Tibial artery (tissue), 4 donors: ENCODE measurements around the gene POR.
"Not testable (repeated sequence)": the region's sequence is repeated elsewhere in the genome, so short reads cannot be mapped to it uniquely, and the experiment has no call there.

ENCODE experiments used
- DNase-seq, 2 donors: peaks; one replicate each; pipeline ENCODE4 v3.0.0-alpha.2; 2019
- H3K27ac ChIP-seq, 2 donors: fragments of 200-600 bp; sonication (generic) in 1 of 2; 1 replicate in 1 of 2; 2 replicates in 1 of 2; pipeline ENCODE4 v1.5.1; 2018 to 2019; ENCODE audit warnings: mild to moderate bottlenecking in 1 of 2
- H3K27me3 ChIP-seq, 2 donors: fragments of 200-600 bp; sonication (generic) in 1 of 2; one replicate each; pipeline versions ENCODE4 v1.5.1 to v1.6.0; 2016 to 2019
- H3K36me3 ChIP-seq, 3 donors: fragments of 200-600 bp; sonication (generic) in 2 of 3; one replicate each; pipeline ENCODE4 v1.5.1; 2016 to 2019; ENCODE audit warnings: mild to moderate bottlenecking in 2 of 3
- H3K4me1 ChIP-seq, 4 donors: fragments of 200-600 bp; sonication (generic) in 2 of 4; 1 replicate in 3 of 4; 2 replicates in 1 of 4; pipeline ENCODE4 v1.5.1; 2016 to 2019
- H3K4me3 ChIP-seq, 2 donors: fragments of 200-600 bp; sonication (generic) in 1 of 2; 1 replicate in 1 of 2; 2 replicates in 1 of 2; pipeline ENCODE4 v1.5.1; 2018 to 2019; ENCODE audit warnings: mild to moderate bottlenecking in 2 of 2
- H3K9me3 ChIP-seq, 3 donors: fragments of 200-600 bp; sonication (generic) in 1 of 3; one replicate each; pipeline ENCODE4 v1.5.1; 2016 to 2019
- CTCF ChIP-seq, 2 experiments: fragments of 200-600 bp in 1 of 2; fragments of 450-650 bp in 1 of 2; IDR thresholded peaks; one replicate each; pipeline ENCODE4 v1.5.1; 2017 to 2019; ENCODE audit warnings: antibody characterized with exemption in 2 of 2, mild to moderate bottlenecking in 1 of 2, moderate library complexity in 1 of 2
- intact Hi-C: fragments of 100-400 bp; cut with DNase I; formaldehyde crosslinking; loops from one replicate; pipeline ENCODE4 v1.15.0; 2023; ENCODE audit warnings: low total_unique reads

The POR gene

GRCh38 chr7:76008156-76008687 is 93.3 kb downstream of the POR start:
- TF ChIP-seq CTCF (IDR thresholded peaks at IDR 0.05): no peak
- no peaks in the 10 kb centered on the region for H3K9me3 ChIP-seq
- intact Hi-C loops: no loop called here
- H3K27ac ChIP-seq: no peak overlapping the region
- H3K36me3 ChIP-seq: peaks cover 5 to 39% (median 7%) of the 10 kb centered on the region in 3 donors
- DNase-seq: no peak
- peaks cover 0 to 19% (median 3%) of the 10 kb centered on the region in 4 donors for H3K4me1 ChIP-seq
- H3K27me3 ChIP-seq: no peaks in the 10 kb centered on the region
- H3K4me3 ChIP-seq: no peak overlapping the region

- H3K27me3 ChIP-seq: no peaks in the 10 kb centered on the region
- no peak for DNase-seq
- H3K4me3 ChIP-seq: no peak overlapping the region
- no peaks in the 10 kb centered on the region for H3K9me3 ChIP-seq
- peak overlapping the region in 1 of 2 donors; percentile 67 for H3K27ac ChIP-seq
- TF ChIP-seq CTCF (IDR thresholded peaks at IDR 0.05): no peak
- H3K4me1 ChIP-seq: peaks cover 0 to 19% (median 3%) of the 10 kb centered on the region in 4 donors
- intact Hi-C loops: no loop called here
- peaks cover 0 to 28% (median 0%) of the 10 kb centered on the region in 3 donors for H3K36me3 ChIP-seq
These were observed 95.0 kb downstream of the POR start for GRCh38 chr7:76009672-76010600.

- peaks cover 0 to 25% (median 0%) of the 10 kb centered on the region in 3 donors for H3K36me3 ChIP-seq
- H3K4me1 ChIP-seq: peaks cover 0 to 19% (median 3%) of the 10 kb centered on the region in 4 donors
- H3K27me3 ChIP-seq: no peaks in the 10 kb centered on the region
- TF ChIP-seq CTCF (IDR thresholded peaks at IDR 0.05): no peak
- DNase-seq: peak in 1 of 2 donors; percentile 67
- H3K4me3 ChIP-seq: no peak overlapping the region
- intact Hi-C loops: no loop called here
- peak overlapping the region; percentile 51 to 67 for H3K27ac ChIP-seq
- H3K9me3 ChIP-seq: no peaks in the 10 kb centered on the region
These were observed 96.5 kb downstream of the POR start for GRCh38 chr7:76011442-76011861.

GRCh38 chr7:76016191-76016947 is 101.4 kb downstream of the POR start:
- intact Hi-C loops: no loop called here
- peaks cover under 1 to 35% (median under 1%) of the 10 kb centered on the region in 3 donors for H3K36me3 ChIP-seq
- no peaks in the 10 kb centered on the region for H3K27me3 ChIP-seq
- no peak for TF ChIP-seq CTCF (IDR thresholded peaks at IDR 0.05)
- H3K9me3 ChIP-seq: no peaks in the 10 kb centered on the region
- DNase-seq: no peak
- peaks cover 0 to 7% (median 0%) of the 10 kb centered on the region in 4 donors for H3K4me1 ChIP-seq
- no peak overlapping the region for H3K4me3 ChIP-seq
- no peak overlapping the region for H3K27ac ChIP-seq

- intact Hi-C loops: not testable (repeated sequence)
- peaks cover 4 to 43% (median 8%) of the 10 kb centered on the region in 3 donors for H3K36me3 ChIP-seq
These were observed 103.6 kb downstream of the POR start for GRCh38 chr7:76018520-76018919.

More at GRCh38 chr7:76018520-76018919, 103.6 kb downstream of the POR start:
- not testable (repeated sequence) for H3K27me3 ChIP-seq, H3K4me3 ChIP-seq, H3K9me3 ChIP-seq, DNase-seq, H3K4me1 ChIP-seq, H3K27ac ChIP-seq
